ENCODE results near the gene SPRED2.

The SPRED2 gene

GRCh38 chr2:65334714-65335113 lies 97.7 kb downstream of the SPRED2 start:
- H3K4me3 ChIP-seq (ENCODE audit: low read depth, low read length) = no peak overlapping the region
- TF ChIP-seq MYC (IDR thresholded peaks at IDR 0.05; ENCODE audit: low read depth, low read length) = no peak
- no peak for TF ChIP-seq CTCF (IDR thresholded peaks at IDR 0.05; ENCODE audit: low read depth, low read length)
- no peak for TF ChIP-seq MAX (IDR thresholded peaks at IDR 0.05; ENCODE audit: low read depth, low read length)
- TF ChIP-seq POLR2A (IDR thresholded peaks at IDR 0.05; ENCODE audit: extremely low read depth, insufficient read length) = no peak
- DNase-seq (ENCODE audit: low read depth) = no peak

- DNase-seq (ENCODE audit: low read depth) = no peak
- H3K4me3 ChIP-seq (ENCODE audit: low read depth, low read length) = no peak overlapping the region
- TF ChIP-seq CTCF (IDR thresholded peaks at IDR 0.05; ENCODE audit: low read depth, low read length) (no peak), MYC (IDR thresholded peaks at IDR 0.05; ENCODE audit: low read depth, low read length) (no peak), POLR2A (IDR thresholded peaks at IDR 0.05; ENCODE audit: extremely low read depth, insufficient read length) (no peak), MAX (IDR thresholded peaks at IDR 0.05; ENCODE audit: low read depth, low read length) (no peak)
These were observed 100.9 kb downstream of the SPRED2 start for GRCh38 chr2:65331336-65332025.

GRCh38 chr2:65329525-65329924 lies 102.9 kb downstream of the SPRED2 start:
- TF ChIP-seq MYC (IDR thresholded peaks at IDR 0.05; ENCODE audit: low read depth, low read length) = no peak
- no peak for TF ChIP-seq CTCF (IDR thresholded peaks at IDR 0.05; ENCODE audit: low read depth, low read length)
- no peak for TF ChIP-seq MAX (IDR thresholded peaks at IDR 0.05; ENCODE audit: low read depth, low read length)
- TF ChIP-seq POLR2A (IDR thresholded peaks at IDR 0.05; ENCODE audit: extremely low read depth, insufficient read length) = no peak
- no peak for DNase-seq (ENCODE audit: low read depth)
- H3K4me3 ChIP-seq (ENCODE audit: low read depth, low read length) = no peak overlapping the region

GRCh38 chr2:65326276-65326675 lies 106.1 kb downstream of the SPRED2 start:
- TF ChIP-seq MAX (IDR thresholded peaks at IDR 0.05; ENCODE audit: low read depth, low read length) (no peak), POLR2A (IDR thresholded peaks at IDR 0.05; ENCODE audit: extremely low read depth, insufficient read length) (no peak), MYC (IDR thresholded peaks at IDR 0.05; ENCODE audit: low read depth, low read length) (no peak), CTCF (IDR thresholded peaks at IDR 0.05; ENCODE audit: low read depth, low read length) (no peak)
- no peak overlapping the region for H3K4me3 ChIP-seq (ENCODE audit: low read depth, low read length)
- DNase-seq (ENCODE audit: low read depth) = no peak

GRCh38 chr2:65325066-65325465 lies 107.3 kb downstream of the SPRED2 start:
- TF ChIP-seq CTCF (IDR thresholded peaks at IDR 0.05; ENCODE audit: low read depth, low read length) (no peak), POLR2A (IDR thresholded peaks at IDR 0.05; ENCODE audit: extremely low read depth, insufficient read length) (no peak), MYC (IDR thresholded peaks at IDR 0.05; ENCODE audit: low read depth, low read length) (no peak), MAX (IDR thresholded peaks at IDR 0.05; ENCODE audit: low read depth, low read length) (no peak)

More at GRCh38 chr2:65325066-65325465, 107.3 kb downstream of the SPRED2 start:
- DNase-seq (ENCODE audit: low read depth) = no peak
- H3K4me3 ChIP-seq (ENCODE audit: low read depth, low read length) = no peak overlapping the region
